ENCODE measurements around the gene CYP1A2. TPM values are rescaled to one million over a fixed set of nuclear protein-coding genes. Genes with fewer than 3 reads are reported as not detected.
"Not testable (repeated sequence)": the region's sequence is repeated elsewhere in the genome, so short reads cannot be mapped to it uniquely, and the experiment has no call there.

CYP1A2 gene
- total RNA-seq, 1 experiment from 2014 or later, result not detected

DNA sequence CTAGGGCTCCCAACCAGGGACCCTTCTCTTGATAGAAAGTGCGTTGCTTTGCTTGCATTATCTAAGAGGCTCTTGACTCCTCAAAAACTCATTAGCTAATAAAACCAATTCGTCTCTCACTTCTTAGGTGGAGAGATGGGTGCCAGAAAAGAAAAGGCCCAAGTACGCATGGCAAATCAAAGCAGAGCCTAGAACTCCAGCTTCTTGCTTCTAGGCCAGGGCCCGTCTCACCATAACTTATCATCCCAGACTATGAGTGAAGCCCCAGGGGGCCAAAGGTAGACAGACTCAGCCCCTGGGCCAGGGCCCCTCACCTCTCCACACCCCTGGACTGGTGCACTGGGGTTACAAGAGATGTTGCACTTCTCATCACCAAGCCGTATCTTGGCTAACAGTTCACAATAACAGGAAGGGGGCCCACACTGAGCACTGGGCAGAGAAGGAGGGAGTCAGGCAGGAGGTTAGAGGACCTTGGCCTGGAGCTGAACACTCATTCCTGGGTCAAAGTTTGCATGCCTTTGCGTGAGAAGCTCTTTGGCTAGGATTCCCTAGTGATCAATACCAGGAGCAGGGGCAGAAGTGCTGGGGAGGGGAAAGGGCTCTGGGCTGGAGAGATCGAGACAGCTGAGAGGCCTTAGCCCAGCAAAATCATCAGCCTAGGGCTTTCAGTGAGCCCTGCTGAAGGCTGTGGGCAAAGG, 17.9 kb upstream of the CYP1A2 start:
- H3K9me3 Mint-ChIP-seq (ENCODE audit: unreplicated experiment), result no peaks in the 10 kb centered on the region
- DNase-seq (ENCODE audit: unreplicated experiment), result no peak
- intact Hi-C loops (cut with micrococcal nuclease), result no loop called here
- no TSS peak for BruUV-seq (replicated peaks)
- no peaks in the 10 kb centered on the region for H3K4me1 Mint-ChIP-seq (ENCODE audit: insufficient read depth, unreplicated experiment)
- ChIA-PET CTCF (interaction anchor here (0.9 kb wide), 2 partner anchors 15 to 40 kb away, joined by 3 to 10 read pairs; no protein-coding TSS in a partner anchor), POLR2A (no interaction called here)
- TF ChIP-seq, protein P1, sequence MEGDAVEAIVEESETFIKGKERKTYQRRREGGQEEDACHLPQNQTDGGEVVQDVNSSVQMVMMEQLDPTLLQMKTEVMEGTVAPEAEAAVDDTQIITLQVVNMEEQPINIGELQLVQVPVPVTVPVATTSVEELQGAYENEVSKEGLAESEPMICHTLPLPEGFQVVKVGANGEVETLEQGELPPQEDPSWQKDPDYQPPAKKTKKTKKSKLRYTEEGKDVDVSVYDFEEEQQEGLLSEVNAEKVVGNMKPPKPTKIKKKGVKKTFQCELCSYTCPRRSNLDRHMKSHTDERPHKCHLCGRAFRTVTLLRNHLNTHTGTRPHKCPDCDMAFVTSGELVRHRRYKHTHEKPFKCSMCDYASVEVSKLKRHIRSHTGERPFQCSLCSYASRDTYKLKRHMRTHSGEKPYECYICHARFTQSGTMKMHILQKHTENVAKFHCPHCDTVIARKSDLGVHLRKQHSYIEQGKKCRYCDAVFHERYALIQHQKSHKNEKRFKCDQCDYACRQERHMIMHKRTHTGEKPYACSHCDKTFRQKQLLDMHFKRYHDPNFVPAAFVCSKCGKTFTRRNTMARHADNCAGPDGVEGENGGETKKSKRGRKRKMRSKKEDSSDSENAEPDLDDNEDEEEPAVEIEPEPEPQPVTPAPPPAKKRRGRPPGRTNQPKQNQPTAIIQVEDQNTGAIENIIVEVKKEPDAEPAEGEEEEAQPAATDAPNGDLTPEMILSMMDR (IDR thresholded peaks at IDR 0.05; ENCODE audit: unreplicated experiment), result no peak
- no peaks in the 10 kb centered on the region for H3K36me3 Mint-ChIP-seq (ENCODE audit: insufficient read depth, unreplicated experiment)
- no peak overlapping the region for H3K4me3 Mint-ChIP-seq (ENCODE audit: unreplicated experiment)
- H3K27me3 Mint-ChIP-seq (ENCODE audit: insufficient read depth, unreplicated experiment), result peaks cover 8% of the 10 kb centered on the region
- H3K27ac Mint-ChIP-seq (ENCODE audit: low read depth, unreplicated experiment), result no peak overlapping the region

DNA sequence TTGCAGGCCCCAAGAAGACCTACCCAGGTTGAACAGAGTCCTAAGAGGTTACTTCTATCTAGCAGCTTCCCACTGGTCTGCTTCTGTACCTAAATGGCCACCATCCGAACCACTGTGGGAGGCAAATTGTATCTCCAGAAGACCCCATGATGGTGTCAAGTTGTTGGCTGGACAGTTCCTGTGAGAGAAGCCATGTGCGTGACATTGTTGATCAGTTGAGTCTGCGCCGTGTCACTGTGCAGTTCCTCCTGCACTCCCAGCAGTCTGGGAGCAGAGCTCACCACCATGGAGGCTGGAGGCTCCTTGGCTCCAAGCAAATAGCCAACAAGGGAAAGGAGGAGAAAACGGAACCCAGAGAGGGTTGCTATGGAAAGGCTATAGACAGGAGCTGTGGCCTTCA, 15.8 kb upstream of the CYP1A2 start:
- intact Hi-C loops (cut with micrococcal nuclease), result no loop called here
- no TSS peak for BruUV-seq (replicated peaks)
- no peaks in the 10 kb centered on the region for H3K36me3 Mint-ChIP-seq (ENCODE audit: insufficient read depth, unreplicated experiment)
- ChIA-PET CTCF (interaction anchor here (0.7 to 2.6 kb wide), 3 partner anchors 16 to 39 kb away, joined by 3 to 7 read pairs (median 6); partner anchors contain the start of gene CYP1A2), POLR2A (interaction anchor here (1.2 kb wide), 1 partner anchor 9 kb away, joined by 3 read pairs; no protein-coding TSS in a partner anchor)
- no peaks in the 10 kb centered on the region for H3K9me3 Mint-ChIP-seq (ENCODE audit: unreplicated experiment)
- no peak for DNase-seq (ENCODE audit: unreplicated experiment)
- H3K27ac Mint-ChIP-seq (ENCODE audit: low read depth, unreplicated experiment), result no peak overlapping the region
- H3K4me1 Mint-ChIP-seq (ENCODE audit: insufficient read depth, unreplicated experiment), result no peaks in the 10 kb centered on the region
- peaks cover 28% of the 10 kb centered on the region for H3K27me3 Mint-ChIP-seq (ENCODE audit: insufficient read depth, unreplicated experiment)
- H3K4me3 Mint-ChIP-seq (ENCODE audit: unreplicated experiment), result no peak overlapping the region
- TF ChIP-seq, protein P1 (IDR thresholded peaks at IDR 0.05; ENCODE audit: unreplicated experiment), result no peak

DNA sequence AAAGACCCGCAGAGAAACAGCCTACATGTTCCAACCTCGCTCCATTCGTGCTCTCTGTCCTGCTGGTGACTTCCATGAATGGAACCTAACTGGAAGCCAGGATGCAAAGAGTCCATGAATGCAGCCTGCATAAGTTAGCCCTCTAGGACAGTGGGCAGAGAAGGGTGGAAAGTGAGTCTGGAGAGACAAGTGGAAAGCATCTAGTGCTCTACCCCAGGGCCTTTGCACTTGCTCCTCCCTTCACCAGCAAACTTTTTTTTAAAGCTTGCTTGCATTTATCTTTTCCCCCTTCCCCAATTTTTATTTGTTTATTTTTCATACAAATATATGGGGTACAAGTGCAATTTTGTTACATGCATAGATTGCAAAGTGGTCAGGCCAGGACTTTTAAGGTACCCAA, 15.4 kb upstream of the CYP1A2 start:
- H3K4me1 Mint-ChIP-seq (ENCODE audit: insufficient read depth, unreplicated experiment), result no peaks in the 10 kb centered on the region
- no peak overlapping the region for H3K27ac Mint-ChIP-seq (ENCODE audit: low read depth, unreplicated experiment)
- TF ChIP-seq, protein P1 (IDR thresholded peaks at IDR 0.05; ENCODE audit: unreplicated experiment), result no peak
- intact Hi-C loops (cut with micrococcal nuclease), result no loop called here
- H3K27me3 Mint-ChIP-seq (ENCODE audit: insufficient read depth, unreplicated experiment), result peaks cover 33% of the 10 kb centered on the region
- no peak for DNase-seq (ENCODE audit: unreplicated experiment)
- no peaks in the 10 kb centered on the region for H3K36me3 Mint-ChIP-seq (ENCODE audit: insufficient read depth, unreplicated experiment)
- no peaks in the 10 kb centered on the region for H3K9me3 Mint-ChIP-seq (ENCODE audit: unreplicated experiment)
- CTCF ChIA-PET, result interaction anchor here (0.6 to 2.6 kb wide), 3 partner anchors 36 to 296 kb away, joined by 3 to 7 read pairs (median 6); no protein-coding TSS in a partner anchor
- POLR2A ChIA-PET, result interaction anchor here (0.8 to 1.2 kb wide), 2 partner anchors 9 to 719 kb away, joined by 3 to 4 read pairs; no protein-coding TSS in a partner anchor
- BruUV-seq (replicated peaks), result no TSS peak
- no peak overlapping the region for H3K4me3 Mint-ChIP-seq (ENCODE audit: unreplicated experiment)

DNA sequence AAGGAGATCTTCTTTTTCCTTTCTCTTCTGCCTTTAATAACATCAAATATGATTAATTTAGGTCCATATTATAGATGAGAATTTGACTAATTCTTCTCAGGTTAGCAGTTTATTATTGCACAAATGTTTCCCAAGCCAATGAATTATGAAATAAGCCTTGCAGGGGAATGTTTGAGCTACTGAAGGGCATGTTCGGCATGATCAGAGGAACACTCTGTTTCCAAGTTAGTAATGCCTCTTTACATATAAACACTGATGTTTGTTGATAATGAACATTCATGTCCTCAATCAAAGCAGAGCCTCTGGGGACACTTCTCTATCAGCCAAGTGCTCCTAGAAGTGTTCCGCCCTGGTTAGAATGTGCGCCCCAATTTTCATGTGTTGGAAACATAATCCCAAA, 13.3 kb upstream of the CYP1A2 start:
- POLR2A ChIA-PET, result interaction anchor here (1.0 to 1.5 kb wide), 3 partner anchors 11 to 28 kb away, joined by 3 to 4 read pairs (median 3); no protein-coding TSS in a partner anchor
- Mint-ChIP-seq H3K36me3 (ENCODE audit: insufficient read depth, unreplicated experiment) (no peaks in the 10 kb centered on the region), H3K4me3 (ENCODE audit: unreplicated experiment) (no peak overlapping the region), H3K27ac (ENCODE audit: low read depth, unreplicated experiment) (no peak overlapping the region), H3K9me3 (ENCODE audit: unreplicated experiment) (no peaks in the 10 kb centered on the region), H3K27me3 (ENCODE audit: insufficient read depth, unreplicated experiment) (peaks cover 35% of the 10 kb centered on the region), H3K4me1 (ENCODE audit: insufficient read depth, unreplicated experiment) (no peaks in the 10 kb centered on the region)
- BruUV-seq (replicated peaks), result no TSS peak
- CTCF ChIA-PET, result interaction anchor here (0.6 to 1.4 kb wide), 4 partner anchors 27 to 893 kb away, joined by 3 to 4 read pairs (median 3); no protein-coding TSS in a partner anchor
- TF ChIP-seq, protein P1 (IDR thresholded peaks at IDR 0.05; ENCODE audit: unreplicated experiment), result no peak
- DNase-seq (ENCODE audit: unreplicated experiment), result no peak
- intact Hi-C loops (cut with micrococcal nuclease), result no loop called here

DNA sequence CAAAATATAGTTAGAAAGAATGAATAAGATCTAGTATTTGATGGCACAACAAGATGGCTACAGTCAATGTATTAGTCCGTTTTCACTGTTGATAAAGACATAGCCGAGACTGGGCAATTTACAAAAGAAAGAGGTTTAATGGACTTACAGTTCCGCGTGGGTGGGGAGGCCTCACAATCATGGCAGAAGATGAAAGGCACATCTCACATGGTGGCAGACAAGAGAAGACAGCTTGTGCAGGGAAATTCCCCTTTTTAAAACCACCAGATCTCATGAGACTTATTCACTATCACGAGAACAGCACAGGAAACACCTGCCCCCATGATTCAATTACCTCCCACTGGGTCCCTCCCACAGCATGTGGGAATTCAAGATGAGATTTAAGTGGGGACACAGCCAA, 10.4 kb upstream of the CYP1A2 start:
- H3K36me3 Mint-ChIP-seq (ENCODE audit: insufficient read depth, unreplicated experiment); H3K4me3 Mint-ChIP-seq (ENCODE audit: unreplicated experiment); BruUV-seq (replicated peaks); H3K9me3 Mint-ChIP-seq (ENCODE audit: unreplicated experiment); H3K4me1 Mint-ChIP-seq (ENCODE audit: insufficient read depth, unreplicated experiment); DNase-seq (ENCODE audit: unreplicated experiment); H3K27ac Mint-ChIP-seq (ENCODE audit: low read depth, unreplicated experiment); intact Hi-C loops (cut with micrococcal nuclease): not testable (repeated sequence)
- ChIA-PET POLR2A (interaction anchor here (0.8 kb wide), 1 partner anchor 10 kb away, joined by 4 read pairs; the partner anchor contains the start of gene CYP1A2), CTCF (interaction anchor here (0.7 kb wide), 1 partner anchor 23 kb away, joined by 4 read pairs; no protein-coding TSS in a partner anchor)
- H3K27me3 Mint-ChIP-seq (ENCODE audit: insufficient read depth, unreplicated experiment), result peaks cover 46% of the 10 kb centered on the region
